ENCODE data around the gene CCT2. TPM values are rescaled to one million over a fixed set of nuclear protein-coding genes. Genes with fewer than 3 reads are reported as not detected.

CCT2 gene
- 100 to 1,000 TPM; 154 to 171 (median 171) TPM for total RNA-seq
- 145 TPM for total RNA-seq (2013)

DNA sequence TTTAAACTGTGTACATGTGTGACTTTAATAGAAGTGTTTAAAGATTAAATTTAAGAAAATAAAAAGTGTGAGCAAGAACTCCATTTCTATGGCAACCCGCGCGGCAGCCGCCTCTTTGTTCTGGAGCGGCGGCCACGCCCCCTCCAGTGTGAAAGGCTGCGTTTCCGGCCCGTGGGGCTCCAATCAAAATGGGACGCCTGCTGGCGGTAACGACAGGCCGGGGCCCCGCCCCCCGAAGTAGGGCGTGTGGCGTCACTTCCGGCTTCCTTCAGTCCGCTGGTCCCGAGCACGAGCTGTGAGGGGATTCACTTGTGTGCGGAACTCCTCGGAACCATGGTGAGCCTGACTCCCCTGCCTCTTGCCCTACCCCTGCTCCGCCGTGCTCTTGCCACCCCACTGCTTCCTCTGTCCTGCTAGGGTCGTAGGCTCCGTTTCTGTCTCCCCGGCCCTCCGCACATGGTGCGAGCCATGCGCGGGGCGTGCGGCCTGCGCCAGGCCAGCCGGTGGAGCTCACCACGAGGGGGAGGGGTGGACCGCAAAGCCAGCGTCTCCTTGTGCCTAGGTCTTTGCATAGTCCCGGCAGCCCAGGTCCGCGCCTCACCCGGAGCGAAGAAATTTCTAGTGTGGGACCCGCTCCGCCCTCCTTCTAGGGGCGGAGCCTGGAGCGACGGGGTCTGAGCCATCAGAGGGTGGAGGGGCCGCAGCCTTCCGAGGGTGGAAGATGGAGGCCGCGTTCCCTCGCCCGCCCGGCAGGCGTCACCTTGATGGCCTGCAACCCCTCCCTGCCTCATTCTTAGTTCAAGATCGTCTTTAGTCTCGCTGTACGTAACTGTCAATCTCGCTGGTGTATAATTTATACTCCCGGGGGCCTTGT lies at the start of gene CCT2:
TSS of gene CCT2 (plus strand) at position 271 of the 874 bp plus-strand sequence. CDS start at position 334, 63 bp downstream.
- Histone ChIP-seq H3K4me3 (ENCODE audit: low read length) (peak within 1 kb of the TSS; percentile 70), H3K27me3 (ENCODE audit: control insufficient read depth, insufficient read depth, low read length) (no peaks in the 10 kb centered on the region), H3K36me3 (ENCODE audit: control insufficient read depth, insufficient read depth, low read length) (peaks cover 35% of the 10 kb centered on the region), H3K9me3 (ENCODE audit: control insufficient read depth, insufficient read depth, low read length) (no peaks in the 10 kb centered on the region), H3K27ac (ENCODE audit: low read length) (peak within 1 kb of the TSS; percentile 79), H3K4me1 (ENCODE audit: control insufficient read depth, insufficient read depth, low read length) (peaks cover 8% of the 10 kb centered on the region)
- Mint-ChIP-seq H3K27me3 (ENCODE audit: low read depth in 2 of 2) (no peaks in the 10 kb centered on the region), H3K36me3 (peaks cover 8% of the 10 kb centered on the region), H3K4me3 (peak within 1 kb of the TSS; percentile 98), H3K4me1 (peaks cover 8 to 9% of the 10 kb centered on the region in 2 donors), H3K9me3 (no peaks in the 10 kb centered on the region), H3K27ac (peak within 1 kb of the TSS; percentile 96 to 99)
- WGBS (ENCODE audit: insufficient coverage) = under 1% methylated on average over 63 of the region's 63 CpGs
- DNase-seq (peak; percentile 95 to 99), ATAC-seq (peak; percentile 90 to 98 (median 93))
- TF ChIP-seq CTCF (IDR thresholded peaks at IDR 0.05) = peak; percentile 32
- intact Hi-C loops (cut with micrococcal nuclease) = loop anchor here (1.0 kb wide), 2 partner anchors 228 to 346 kb away; partner anchors contain the start of gene CPSF6

DNA sequence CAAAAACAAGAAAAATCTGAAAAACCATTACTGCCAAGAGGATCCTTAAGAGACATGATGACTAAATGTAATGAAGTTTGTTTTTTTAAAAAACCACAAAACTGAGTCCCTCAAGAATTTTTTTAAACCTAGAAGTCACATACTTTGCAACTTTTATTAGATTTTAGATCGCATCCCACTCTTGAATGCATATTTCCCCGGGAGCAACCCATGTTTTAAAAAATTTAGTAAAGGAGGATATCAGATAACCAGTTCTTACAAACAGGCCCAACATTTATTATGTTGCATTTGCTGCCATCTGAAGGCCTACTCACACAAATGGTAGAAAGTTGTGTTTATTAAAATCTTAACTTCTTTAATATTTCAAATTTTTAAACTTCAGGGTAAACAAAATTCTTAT lies 44.3 kb upstream of the CCT2 start:
- Mint-ChIP-seq H3K4me1 (peaks cover 5 to 7% of the 10 kb centered on the region in 2 donors), H3K27ac (no peak overlapping the region), H3K9me3 (peaks cover 5% of the 10 kb centered on the region in 2 donors), H3K4me3 (no peak overlapping the region), H3K27me3 (ENCODE audit: low read depth in 2 of 2) (no peaks in the 10 kb centered on the region), H3K36me3 (peaks cover 8% of the 10 kb centered on the region)
- 100% methylated on average over 1 of the region's 2 CpGs for WGBS (ENCODE audit: insufficient coverage)
- Histone ChIP-seq H3K36me3 (ENCODE audit: control insufficient read depth, insufficient read depth, low read length) (no peaks in the 10 kb centered on the region), H3K4me1 (ENCODE audit: control insufficient read depth, insufficient read depth, low read length) (no peaks in the 10 kb centered on the region), H3K9me3 (ENCODE audit: control insufficient read depth, insufficient read depth, low read length) (peaks cover 4% of the 10 kb centered on the region), H3K27me3 (ENCODE audit: control insufficient read depth, insufficient read depth, low read length) (no peaks in the 10 kb centered on the region), H3K4me3 (ENCODE audit: low read length) (no peak overlapping the region), H3K27ac (ENCODE audit: low read length) (no peak overlapping the region)
- intact Hi-C loops (cut with micrococcal nuclease) = no loop called here
- DNase-seq (no peak), ATAC-seq (no peak)
- no peak for TF ChIP-seq CTCF (IDR thresholded peaks at IDR 0.05)

DNA sequence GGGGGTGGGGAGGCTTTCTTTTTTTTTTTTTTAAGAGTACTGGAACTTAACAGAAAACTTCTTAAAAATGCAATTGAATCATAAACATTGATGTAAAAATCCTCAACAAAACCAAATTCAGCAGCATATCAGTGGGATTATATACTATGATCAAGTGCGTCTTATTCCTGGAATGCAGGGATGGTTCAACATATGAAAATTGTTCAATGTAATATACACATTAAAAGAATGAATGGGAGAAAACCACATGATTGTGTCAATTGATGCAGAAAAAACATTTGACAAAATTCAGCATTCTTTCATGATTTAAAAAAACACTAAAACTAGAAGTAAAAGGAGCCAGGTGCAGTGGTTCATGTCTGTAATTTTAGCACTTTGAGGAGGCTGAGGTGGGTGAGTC lies 41.2 kb upstream of the CCT2 start:
- H3K4me3 ChIP-seq (ENCODE audit: low read length) = no peak overlapping the region
- ATAC-seq = no peak
- H3K27ac Mint-ChIP-seq = no peak overlapping the region
- peaks cover 4% of the 10 kb centered on the region for H3K9me3 ChIP-seq (ENCODE audit: control insufficient read depth, insufficient read depth, low read length)
- no peaks in the 10 kb centered on the region for H3K36me3 ChIP-seq (ENCODE audit: control insufficient read depth, insufficient read depth, low read length)
- peaks cover 8% of the 10 kb centered on the region for H3K36me3 Mint-ChIP-seq
- H3K4me1 ChIP-seq (ENCODE audit: control insufficient read depth, insufficient read depth, low read length) = no peaks in the 10 kb centered on the region
- intact Hi-C loops (cut with micrococcal nuclease) = no loop called here
- H3K27me3 Mint-ChIP-seq (ENCODE audit: low read depth in 2 of 2) = no peaks in the 10 kb centered on the region
- DNase-seq = no peak
- H3K9me3 Mint-ChIP-seq = peaks cover 5% of the 10 kb centered on the region in 2 donors
- no peak overlapping the region for H3K4me3 Mint-ChIP-seq
- no CpG with 5 or more reads among the region's 1 CpG for WGBS (ENCODE audit: insufficient coverage)
- no peak for TF ChIP-seq CTCF (IDR thresholded peaks at IDR 0.05)
- H3K4me1 Mint-ChIP-seq = peaks cover 0 to 4% of the 10 kb centered on the region in 2 donors
- H3K27me3 ChIP-seq (ENCODE audit: control insufficient read depth, insufficient read depth, low read length) = no peaks in the 10 kb centered on the region
- H3K27ac ChIP-seq (ENCODE audit: low read length) = no peak overlapping the region
